ENCODE data around the gene TMEM178B. TPM values are rescaled to one million over a fixed set of nuclear protein-coding genes. Genes with fewer than 3 reads are reported as not detected.

Gene TMEM178B
- total RNA-seq, 4 donors from 2014 or later: 7.7 to 49.9 (median 25.9) TPM

DNA sequence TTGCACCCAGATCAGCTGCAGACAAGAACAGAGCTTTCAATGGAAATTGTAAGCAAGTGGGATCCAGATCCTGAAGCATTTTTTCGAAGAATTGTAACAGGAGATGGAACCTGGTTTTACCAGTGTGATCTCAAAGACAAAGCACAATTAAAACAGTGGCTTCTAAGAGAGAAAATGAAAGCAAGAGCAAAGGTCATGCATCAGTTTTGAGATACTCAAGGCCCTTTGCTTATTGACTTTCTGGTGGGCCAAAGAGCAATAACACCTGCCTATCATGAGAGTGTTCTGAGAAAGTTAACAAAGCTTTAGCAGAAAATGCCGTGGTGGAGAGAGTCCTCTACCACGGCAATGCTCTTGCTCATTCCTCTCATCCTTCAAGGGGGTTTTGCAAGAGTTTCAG, 194.8 kb downstream of the TMEM178B start:
- TF ChIP-seq POLR2A (IDR thresholded peaks at IDR 0.05): no peak
- no peak for TF ChIP-seq CTCF (IDR thresholded peaks at IDR 0.05)
- Histone ChIP-seq H3K9me3 (no peaks in the 10 kb centered on the region), H3K36me3 (no peaks in the 10 kb centered on the region), H3K4me3 (replicated peaks in 1 of 3) (no peak overlapping the region), H3K4me1 (peaks cover 0 to 4% of the 10 kb centered on the region in 2 donors), H3K27me3 (no peaks in the 10 kb centered on the region), H3K27ac (no peak overlapping the region)
- intact Hi-C loops (cut with DNase I): no loop called here
- 81 to 87% methylated on average over 3 of the region's 3 CpGs for WGBS, 2 donors
- no peak for DNase-seq

GRCh38 chr7:141271451-141271850, 197.6 kb downstream of the TMEM178B start:
- Histone ChIP-seq H3K9me3 (no peaks in the 10 kb centered on the region), H3K4me3 (replicated peaks in 1 of 3) (no peak overlapping the region), H3K27ac (no peak overlapping the region), H3K36me3 (no peaks in the 10 kb centered on the region), H3K4me1 (no peaks in the 10 kb centered on the region), H3K27me3 (no peaks in the 10 kb centered on the region)
- intact Hi-C loops (cut with DNase I): no loop called here
- no peak for DNase-seq
- no peak for TF ChIP-seq POLR2A (IDR thresholded peaks at IDR 0.05)
- no peak for TF ChIP-seq CTCF (IDR thresholded peaks at IDR 0.05)
- 93 to 94% methylated on average over 4 of the region's 4 CpGs for WGBS, 2 donors

- no peak for DNase-seq
- Histone ChIP-seq H3K4me3 (replicated peaks in 1 of 3) (no peak overlapping the region), H3K9me3 (no peaks in the 10 kb centered on the region), H3K36me3 (no peaks in the 10 kb centered on the region), H3K4me1 (no peaks in the 10 kb centered on the region), H3K27me3 (no peaks in the 10 kb centered on the region), H3K27ac (no peak overlapping the region)
- intact Hi-C loops (cut with DNase I): no loop called here
- no peak for TF ChIP-seq POLR2A (IDR thresholded peaks at IDR 0.05)
- no peak for TF ChIP-seq CTCF (IDR thresholded peaks at IDR 0.05)
- 77 to 79% methylated on average over 2 of the region's 2 CpGs for WGBS, 2 donors
These were observed 198.6 kb downstream of the TMEM178B start for GRCh38 chr7:141272417-141272816.

DNA sequence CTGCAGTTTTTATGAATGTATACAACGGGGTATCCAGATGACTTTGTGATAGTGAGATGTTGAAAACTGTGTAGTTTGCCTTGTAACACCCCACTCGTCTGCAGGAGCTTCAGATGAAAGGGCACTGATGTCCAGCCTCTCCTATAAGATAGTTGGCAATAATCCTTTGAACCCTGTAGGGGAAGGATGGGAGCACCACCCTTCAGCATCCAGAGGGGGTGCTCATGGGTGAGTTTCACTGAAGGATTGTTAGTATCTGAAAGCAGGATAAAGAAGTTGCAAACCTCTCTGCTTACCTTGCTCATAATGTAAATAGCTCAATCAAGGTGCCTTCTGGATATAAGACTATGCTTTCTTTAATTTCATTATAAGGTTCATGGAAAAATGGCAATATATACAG, 201.5 kb downstream of the TMEM178B start:
- Histone ChIP-seq H3K36me3 (no peaks in the 10 kb centered on the region), H3K27ac (no peak overlapping the region), H3K27me3 (no peaks in the 10 kb centered on the region), H3K4me1 (peaks cover 3% of the 10 kb centered on the region in 2 donors), H3K9me3 (no peaks in the 10 kb centered on the region), H3K4me3 (replicated peaks in 1 of 3) (no peak overlapping the region)
- 63 to 66% methylated on average over 2 of the region's 2 CpGs for WGBS, 2 donors
- no peak for DNase-seq
- intact Hi-C loops (cut with DNase I): no loop called here
- TF ChIP-seq POLR2A (IDR thresholded peaks at IDR 0.05): no peak
- TF ChIP-seq CTCF (IDR thresholded peaks at IDR 0.05): no peak

GRCh38 chr7:141276031-141276430, 202.2 kb downstream of the TMEM178B start:
- Histone ChIP-seq H3K27me3 (no peaks in the 10 kb centered on the region), H3K27ac (no peak overlapping the region), H3K4me3 (replicated peaks in 1 of 3) (no peak overlapping the region), H3K4me1 (peaks cover 3% of the 10 kb centered on the region in 2 donors), H3K9me3 (no peaks in the 10 kb centered on the region), H3K36me3 (no peaks in the 10 kb centered on the region)
- WGBS, 2 donors: 72 to 78% methylated on average over 4 of the region's 4 CpGs
- intact Hi-C loops (cut with DNase I): no loop called here
- TF ChIP-seq POLR2A (IDR thresholded peaks at IDR 0.05): no peak
- no peak for TF ChIP-seq CTCF (IDR thresholded peaks at IDR 0.05)
- peak; percentile 34 to 41 for DNase-seq

Measured in thyroid gland (tissue), 4 donors.